MM.1S (cell line): ENCODE measurements around the gene ADAM19.

ENCODE experiments used
- DNase-seq: peaks from one replicate; pipeline ENCODE4 v3.0.0-alpha.2; 2015
- H2AFZ ChIP-seq: fragments of 300-600 bp; sonication (generic); 2 replicates; pipeline ENCODE4 v1.6.0; 2016; ENCODE audit warnings: antibody characterized with exemption, low read length
- H3F3A ChIP-seq: fragments of 300-600 bp; sonication (generic); 2 replicates; pipeline ENCODE4 v1.6.1; 2016; ENCODE audit warnings: mild to moderate bottlenecking, antibody characterized with exemption, low read length, moderate library complexity, mixed read lengths; ENCODE audit not compliant: insufficient read depth
- H3K27ac ChIP-seq: fragments of 300-600 bp; sonication (generic); 2 replicates; pipeline ENCODE4 v1.5.1; 2016; ENCODE audit warnings: mild to moderate bottlenecking, low read length
- H3K27me3 ChIP-seq: fragments of 300-600 bp; sonication (generic); replicated peaks from 2 replicates; pipeline ENCODE4 v1.6.0; 2016; ENCODE audit warnings: low read length; ENCODE audit not compliant: insufficient read depth
- H3K36me3 ChIP-seq: fragments of 300-600 bp; sonication (generic); replicated peaks from 2 replicates; pipeline ENCODE4 v1.6.1; 2016; ENCODE audit warnings: mild to moderate bottlenecking, low read length, mixed read lengths; ENCODE audit not compliant: insufficient read depth
- H3K4me1 ChIP-seq: fragments of 300-600 bp; sonication (generic); 2 replicates; pipeline ENCODE4 v1.6.1; 2016; ENCODE audit warnings: low read length, mixed read lengths
- H3K4me2 ChIP-seq: fragments of 300-600 bp; sonication (generic); 2 replicates; pipeline ENCODE4 v1.6.0; 2016; ENCODE audit warnings: low read depth, low read length
- H3K4me3 ChIP-seq: fragments of 300-600 bp; sonication (generic); 2 replicates; pipeline ENCODE4 v1.5.1; 2016; ENCODE audit warnings: low read length, mixed read lengths
- H3K79me2 ChIP-seq: fragments of 300-600 bp; sonication (generic); 2 replicates; pipeline ENCODE4 v1.6.1; 2016; ENCODE audit warnings: mixed run types, low read length, mixed read lengths
- H3K9ac ChIP-seq: fragments of 300-600 bp; sonication (generic); 2 replicates; pipeline ENCODE4 v1.6.1; 2016; ENCODE audit warnings: low read length, mixed read lengths
- H3K9me2 ChIP-seq: fragments of 300-600 bp; sonication (generic); replicated peaks from 2 replicates; pipeline ENCODE4 v1.6.1; 2016; ENCODE audit warnings: mild to moderate bottlenecking, low read length, mixed read lengths; ENCODE audit not compliant: insufficient read depth
- H3K9me3 ChIP-seq: fragments of 300-600 bp; sonication (generic); replicated peaks from 2 replicates; pipeline ENCODE4 v1.6.1; 2016; ENCODE audit warnings: mild to moderate bottlenecking, low read length, mixed read lengths; ENCODE audit not compliant: insufficient read depth
- H4K20me1 ChIP-seq: fragments of 300-600 bp; sonication (generic); 2 replicates; pipeline ENCODE4 v1.6.1; 2016; ENCODE audit warnings: mild to moderate bottlenecking, low read length, moderate library complexity, mixed read lengths; ENCODE audit not compliant: insufficient read depth
- CTCF ChIP-seq: fragments of 300-600 bp; sonication (generic); IDR thresholded peaks from 2 replicates; pipeline ENCODE4 v1.5.1; 2016; ENCODE audit warnings: antibody characterized with exemption, low read length, mixed read lengths
- EZH2 ChIP-seq: fragments of 300-600 bp; sonication (generic); optimal IDR thresholded peaks from 2 replicates; pipeline ENCODE3; 2017; ENCODE audit warnings: low read depth, mild to moderate bottlenecking, antibody characterized with exemption, low read length, mixed read lengths
- EZH2phosphoT487 ChIP-seq: fragments of 300-600 bp; sonication (generic); IDR thresholded peaks from 2 replicates; pipeline ENCODE4 v1.6.1; 2018; ENCODE audit warnings: antibody characterized with exemption, low read length

Gene ADAM19

GRCh38 chr5:157494178-157494832 lies 81.3 kb downstream of the ADAM19 start:
- Histone ChIP-seq H3K79me2 (no peaks in the 10 kb centered on the region), H3K4me1 (no peaks in the 10 kb centered on the region), H4K20me1 (no peaks in the 10 kb centered on the region), H3F3A (no peaks in the 10 kb centered on the region), H3K27me3 (no peaks in the 10 kb centered on the region), H3K36me3 (no peaks in the 10 kb centered on the region), H3K9me2 (no peaks in the 10 kb centered on the region), H3K4me3 (no peak overlapping the region), H3K9me3 (no peaks in the 10 kb centered on the region), H3K27ac (no peak overlapping the region), H2AFZ (no peak overlapping the region), H3K9ac (no peak overlapping the region), H3K4me2 (no peak overlapping the region)
- TF ChIP-seq EZH2 (no peak), CTCF (no peak), EZH2phosphoT487 (no peak)
- no peak for DNase-seq

- H3K4me1 ChIP-seq: no peaks in the 10 kb centered on the region
- H3K9me2 ChIP-seq: no peaks in the 10 kb centered on the region
- no peaks in the 10 kb centered on the region for H3F3A ChIP-seq
- no peak for DNase-seq
- TF ChIP-seq EZH2: no peak
- TF ChIP-seq EZH2phosphoT487: no peak
- no peak for TF ChIP-seq CTCF
- H3K36me3 ChIP-seq: no peaks in the 10 kb centered on the region
- H3K9me3 ChIP-seq: no peaks in the 10 kb centered on the region
- no peaks in the 10 kb centered on the region for H3K79me2 ChIP-seq
- no peak overlapping the region for H3K9ac ChIP-seq
- no peak overlapping the region for H3K4me2 ChIP-seq
- H3K4me3 ChIP-seq: no peak overlapping the region
- no peak overlapping the region for H3K27ac ChIP-seq
- H3K27me3 ChIP-seq: no peaks in the 10 kb centered on the region
- H4K20me1 ChIP-seq: no peaks in the 10 kb centered on the region
- no peak overlapping the region for H2AFZ ChIP-seq
Observed at GRCh38 chr5:157492886-157493285, 82.7 kb downstream of the ADAM19 start.

- Histone ChIP-seq H3K79me2 (no peaks in the 10 kb centered on the region), H3K9ac (no peak overlapping the region), H3K27ac (no peak overlapping the region), H3K4me2 (no peak overlapping the region), H3K9me2 (no peaks in the 10 kb centered on the region), H4K20me1 (no peaks in the 10 kb centered on the region), H3K9me3 (no peaks in the 10 kb centered on the region), H2AFZ (no peak overlapping the region), H3K4me1 (0 out of 2 replicates have a peak, but pooled peaks cover 6% of the 10 kb centered on the region), H3K36me3 (no peaks in the 10 kb centered on the region), H3K4me3 (no peak overlapping the region), H3F3A (no peaks in the 10 kb centered on the region), H3K27me3 (no peaks in the 10 kb centered on the region)
- TF ChIP-seq EZH2: no peak
- TF ChIP-seq EZH2phosphoT487: no peak
- TF ChIP-seq CTCF: no peak
- no peak for DNase-seq
Observed at GRCh38 chr5:157491471-157491995, 84.0 kb downstream of the ADAM19 start.
